Ascending aorta (tissue), 2 donors: ENCODE data around the gene STOM. TPM values are rescaled to one million over a fixed set of nuclear protein-coding genes. Genes with fewer than 3 reads are reported as not detected.

Source experiments
- DNase-seq, 2 donors: peaks; one replicate each; pipeline ENCODE4 v3.0.0-alpha.2; 2019; ENCODE audit warnings: low spot score in 2 of 2
- H3K27ac ChIP-seq, 2 donors: fragments of 200-600 bp; sonication (generic); one replicate each; pipeline ENCODE4 v1.5.1; 2016 to 2017; ENCODE audit warnings: mild to moderate bottlenecking in 1 of 2
- H3K27me3 ChIP-seq: fragments of 200-600 bp; sonication (generic); one replicate; pipeline ENCODE4 v1.5.1; 2017
- H3K36me3 ChIP-seq, 2 donors: fragments of 200-600 bp; sonication (generic); one replicate each; pipeline ENCODE4 v1.5.1; 2016
- H3K4me1 ChIP-seq, 2 donors: fragments of 200-600 bp; sonication (generic); one replicate each; pipeline ENCODE4 v1.5.1; 2016 to 2017; ENCODE audit warnings: mild to moderate bottlenecking in 1 of 2
- H3K4me3 ChIP-seq, 2 donors: fragments of 200-600 bp; sonication (generic); one replicate each; pipeline ENCODE4 v1.5.1; 2016 to 2017; ENCODE audit warnings: mild to moderate bottlenecking in 1 of 2
- H3K9me3 ChIP-seq, 2 donors: fragments of 200-600 bp; sonication (generic); one replicate each; pipeline ENCODE4 v1.5.1; 2016
- intact Hi-C: fragments of 100-400 bp; cut with DNase I; formaldehyde crosslinking; loops from one replicate; pipeline ENCODE4 v1.15.1; 2023
- total RNA-seq: library from RNA; depleted of rRNA; stranded (reverse); fragments of >200 nt; gene quantifications from one replicate; pipeline ENCODE4 v1.1.0, GENCODE V29; 2016
- TF ChIP-seq, protein P1 (sequence below), 3 experiments: fragments of 200-600 bp in 2 of 3; fragments of 450-650 bp in 1 of 3; sonication (generic) in 2 of 3; IDR thresholded peaks; one replicate each; pipeline ENCODE4 v1.5.1; 2016 to 2019; ENCODE audit warnings: antibody characterized with exemption in 3 of 3, mild to moderate bottlenecking in 1 of 3, moderate library complexity in 1 of 3

The STOM gene
- total RNA-seq, 1 donor from 2014 or later = 306 TPM

GRCh38 chr9:121376214-121376830 lies 6.3 kb upstream of the STOM start:
- intact Hi-C loops = loop anchor here (1.0 kb wide), 1 partner anchor 59 kb away; no protein-coding TSS in a partner anchor
- Histone ChIP-seq H3K9me3 (no peaks in the 10 kb centered on the region), H3K4me1 (peaks cover 0 to 19% of the 10 kb centered on the region in 2 donors), H3K27ac (no peak overlapping the region), H3K4me3 (no peak overlapping the region), H3K27me3 (no peaks in the 10 kb centered on the region), H3K36me3 (no peaks in the 10 kb centered on the region)
- DNase-seq = no peak
- TF ChIP-seq, protein P1, sequence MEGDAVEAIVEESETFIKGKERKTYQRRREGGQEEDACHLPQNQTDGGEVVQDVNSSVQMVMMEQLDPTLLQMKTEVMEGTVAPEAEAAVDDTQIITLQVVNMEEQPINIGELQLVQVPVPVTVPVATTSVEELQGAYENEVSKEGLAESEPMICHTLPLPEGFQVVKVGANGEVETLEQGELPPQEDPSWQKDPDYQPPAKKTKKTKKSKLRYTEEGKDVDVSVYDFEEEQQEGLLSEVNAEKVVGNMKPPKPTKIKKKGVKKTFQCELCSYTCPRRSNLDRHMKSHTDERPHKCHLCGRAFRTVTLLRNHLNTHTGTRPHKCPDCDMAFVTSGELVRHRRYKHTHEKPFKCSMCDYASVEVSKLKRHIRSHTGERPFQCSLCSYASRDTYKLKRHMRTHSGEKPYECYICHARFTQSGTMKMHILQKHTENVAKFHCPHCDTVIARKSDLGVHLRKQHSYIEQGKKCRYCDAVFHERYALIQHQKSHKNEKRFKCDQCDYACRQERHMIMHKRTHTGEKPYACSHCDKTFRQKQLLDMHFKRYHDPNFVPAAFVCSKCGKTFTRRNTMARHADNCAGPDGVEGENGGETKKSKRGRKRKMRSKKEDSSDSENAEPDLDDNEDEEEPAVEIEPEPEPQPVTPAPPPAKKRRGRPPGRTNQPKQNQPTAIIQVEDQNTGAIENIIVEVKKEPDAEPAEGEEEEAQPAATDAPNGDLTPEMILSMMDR (IDR thresholded peaks at IDR 0.05) = peak; percentile 57 to 59 (median 58)

DNA sequence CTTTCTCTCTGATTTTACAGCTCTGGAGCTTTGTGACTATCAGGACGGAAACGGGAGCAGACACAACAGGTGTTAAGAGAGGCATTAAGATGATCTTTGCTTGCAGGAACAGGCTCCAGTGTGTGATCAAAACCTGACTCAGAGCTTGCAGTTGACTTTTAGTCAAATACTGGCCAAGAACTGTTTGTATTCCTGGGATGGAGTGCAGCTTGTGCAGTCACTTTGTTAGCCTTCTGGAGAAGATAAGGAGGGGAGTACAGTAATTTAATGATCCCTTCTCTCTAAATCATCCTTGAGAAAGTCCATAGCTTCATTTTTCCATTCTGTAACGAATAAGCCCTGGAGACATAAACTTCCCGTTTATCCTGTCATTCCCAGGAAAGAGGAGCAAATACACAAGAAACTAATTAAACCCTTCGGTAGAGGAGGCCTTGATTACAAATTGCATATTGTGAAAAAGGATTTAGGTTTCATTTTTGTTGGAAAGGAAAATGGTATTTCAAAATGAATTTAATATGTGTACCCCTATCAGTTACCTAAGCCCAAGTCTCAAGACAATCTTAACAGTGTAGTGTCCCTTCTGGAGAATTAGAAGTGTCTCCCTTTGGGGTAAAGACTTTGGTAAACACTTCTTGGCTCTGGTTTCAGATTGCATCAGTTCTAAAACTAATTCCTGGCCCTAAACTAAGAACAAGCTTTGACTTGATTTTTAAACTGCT lies 3.1 kb upstream of the STOM start:
- TF ChIP-seq, protein P1 (IDR thresholded peaks at IDR 0.05) = no peak
- intact Hi-C loops = loop anchor here (2.0 kb wide), 1 partner anchor 52 kb away; no protein-coding TSS in a partner anchor

DNA sequence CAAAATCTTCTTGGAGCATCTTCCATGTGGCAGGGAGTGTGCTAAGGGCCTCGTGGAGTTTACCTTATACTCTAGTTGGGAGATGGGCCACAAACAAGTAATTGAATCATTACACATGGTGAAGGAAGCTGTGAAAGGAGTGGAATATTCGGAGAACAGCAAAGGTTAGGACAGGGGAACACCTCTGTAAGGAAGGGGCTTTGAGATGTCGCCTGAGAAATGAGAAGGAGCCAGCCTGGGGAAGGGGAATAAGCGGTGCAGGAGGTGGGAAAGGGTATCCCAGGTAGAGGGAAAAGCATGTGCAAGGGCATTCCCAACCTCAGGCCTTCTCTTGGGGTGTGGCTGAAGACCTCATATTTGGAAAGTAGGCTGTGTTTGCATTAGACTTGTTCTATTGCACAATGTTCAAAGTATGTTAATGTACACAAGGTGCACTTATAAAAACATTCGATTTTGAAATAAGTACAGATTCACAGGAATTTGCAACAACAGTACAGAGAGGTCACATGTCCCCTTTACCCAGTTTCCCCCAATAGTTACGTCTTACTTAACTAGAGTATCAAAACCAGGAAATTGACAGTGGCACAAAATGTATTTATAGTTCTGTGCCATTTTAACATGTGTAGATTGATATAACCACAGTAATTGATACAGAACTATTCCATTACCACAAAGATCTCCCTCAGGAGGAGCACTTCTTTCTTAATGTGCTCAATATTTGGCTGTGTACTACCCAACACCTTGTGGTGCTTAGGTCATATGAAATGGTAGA lies 2.4 kb upstream of the STOM start:
- peak overlapping the region; percentile 96 to 98 for H3K27ac ChIP-seq

More for the DNA sequence above, 3.1 kb upstream of the STOM start:
- Histone ChIP-seq H3K9me3 (no peaks in the 10 kb centered on the region), H3K27me3 (no peaks in the 10 kb centered on the region), H3K36me3 (no peaks in the 10 kb centered on the region), H3K4me1 (peaks cover 0 to 19% of the 10 kb centered on the region in 2 donors), H3K4me3 (no peak overlapping the region), H3K27ac (peak overlapping the region; percentile 96 to 98)
- DNase-seq = no peak

GRCh38 chr9:121371495-121372061 lies 1.5 kb upstream of the STOM start:
- intact Hi-C loops = loop anchor here (2.0 kb wide), 2 partner anchors 51 to 103 kb away; partner anchors contain the start of gene GSN
- Histone ChIP-seq H3K27ac (peak overlapping the region; percentile 96 to 98), H3K27me3 (no peaks in the 10 kb centered on the region), H3K4me1 (peaks cover 3 to 29% of the 10 kb centered on the region in 2 donors), H3K36me3 (no peaks in the 10 kb centered on the region), H3K4me3 (no peak overlapping the region), H3K9me3 (no peaks in the 10 kb centered on the region)
- TF ChIP-seq, protein P1 (IDR thresholded peaks at IDR 0.05) = no peak
- no peak for DNase-seq

More for the DNA sequence above, 2.4 kb upstream of the STOM start:
- H3K36me3 ChIP-seq = no peaks in the 10 kb centered on the region
- intact Hi-C loops = loop anchor here (2.0 kb wide), 1 partner anchor 52 kb away; no protein-coding TSS in a partner anchor
- H3K27me3 ChIP-seq = no peaks in the 10 kb centered on the region
- DNase-seq = no peak
- H3K4me1 ChIP-seq = peaks cover 0 to 21% of the 10 kb centered on the region in 2 donors
- no peak overlapping the region for H3K4me3 ChIP-seq
- TF ChIP-seq, protein P1 (IDR thresholded peaks at IDR 0.05) = no peak
- no peaks in the 10 kb centered on the region for H3K9me3 ChIP-seq

DNA sequence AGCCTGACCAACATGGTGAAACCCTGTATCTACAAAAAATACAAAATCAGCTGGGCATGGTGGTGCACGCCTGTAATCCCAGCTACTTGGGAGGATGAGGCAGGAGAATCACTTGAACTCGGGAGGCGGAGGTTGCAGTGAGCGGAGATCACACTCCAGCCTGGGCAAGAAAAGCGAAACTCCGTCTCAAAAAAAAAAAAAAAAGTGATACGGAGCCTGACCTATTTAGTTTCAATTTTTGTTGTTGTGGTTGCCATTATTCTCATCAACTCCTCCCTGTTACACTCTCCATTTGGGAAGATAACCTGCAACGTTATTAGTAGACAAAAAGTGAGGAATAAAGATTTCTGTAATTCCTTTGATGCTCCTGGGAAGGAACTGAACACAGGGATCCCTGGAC lies 1.3 kb downstream of the STOM start:
- no peaks in the 10 kb centered on the region for H3K27me3 ChIP-seq
- DNase-seq = no peak
- H3K4me1 ChIP-seq = peaks cover 7 to 47% of the 10 kb centered on the region in 2 donors
- TF ChIP-seq, protein P1 (IDR thresholded peaks at IDR 0.05) = no peak
- H3K9me3 ChIP-seq = no peaks in the 10 kb centered on the region
- H3K36me3 ChIP-seq = no peaks in the 10 kb centered on the region
- H3K4me3 ChIP-seq = peak overlapping the region; percentile 69 to 81
- peak overlapping the region; percentile 96 to 98 for H3K27ac ChIP-seq
- intact Hi-C loops = loop anchor here (1.0 to 2.0 kb wide), 2 partner anchors 17 to 82 kb away; no protein-coding TSS in a partner anchor
